Skeletal muscle cell (primary cell): ENCODE data around the gene ATAD3B.
A peak's percentile ranks its signal among the peaks of the same experiment; 100 is the strongest.

Source experiments
- DNase-seq: peaks from one replicate; pipeline ENCODE4 v3.0.0-alpha.2; 2010; ENCODE audit warnings: low read depth
- H3K4me3 ChIP-seq: 2 replicates; pipeline ENCODE4 v1.5.1; 2011; ENCODE audit warnings: low read depth, mild to moderate bottlenecking, control low read depth, low read length, moderate library complexity

The ATAD3B gene

DNA sequence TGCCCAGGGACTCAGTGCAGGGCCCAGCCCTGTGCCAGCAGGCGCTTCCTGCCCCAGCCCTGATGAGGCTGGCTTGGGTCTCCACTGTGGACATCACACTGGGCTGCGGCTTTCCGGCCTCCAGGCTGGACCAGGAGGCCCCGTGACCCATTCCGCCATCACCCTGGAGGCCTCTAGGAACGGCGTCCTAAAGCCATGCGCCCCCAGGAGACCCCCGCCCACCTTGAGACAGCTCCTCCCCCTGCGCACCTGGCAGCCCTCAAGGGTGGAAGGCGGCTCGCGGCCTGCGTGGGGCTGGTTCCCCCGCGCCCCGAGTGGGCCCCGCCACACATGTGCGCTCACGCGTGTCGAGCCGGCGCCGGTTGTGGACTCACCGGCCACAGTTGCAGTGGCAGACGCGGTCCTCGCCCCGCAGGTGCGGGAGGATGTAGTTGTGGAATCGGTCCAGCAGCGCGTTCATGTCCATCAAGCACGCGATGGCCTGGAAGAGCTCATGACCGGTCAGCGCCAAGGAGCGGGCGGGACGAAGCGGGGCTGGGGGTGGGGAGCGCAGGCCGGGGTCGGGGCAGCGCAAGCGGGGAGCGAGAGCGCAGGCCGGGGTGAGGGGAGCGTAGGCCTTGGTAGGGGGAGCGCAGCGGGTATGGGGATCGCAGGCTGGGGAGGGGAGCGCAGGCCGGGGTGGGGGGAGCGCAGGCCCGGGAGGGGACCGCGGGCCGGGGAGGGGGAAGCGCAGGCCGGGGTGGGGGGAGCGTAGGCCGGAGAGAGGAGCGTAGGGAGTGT is 67.9 kb downstream of the ATAD3B start:
- no peak for DNase-seq
- peak overlapping the region; percentile 56 for H3K4me3 ChIP-seq

DNA sequence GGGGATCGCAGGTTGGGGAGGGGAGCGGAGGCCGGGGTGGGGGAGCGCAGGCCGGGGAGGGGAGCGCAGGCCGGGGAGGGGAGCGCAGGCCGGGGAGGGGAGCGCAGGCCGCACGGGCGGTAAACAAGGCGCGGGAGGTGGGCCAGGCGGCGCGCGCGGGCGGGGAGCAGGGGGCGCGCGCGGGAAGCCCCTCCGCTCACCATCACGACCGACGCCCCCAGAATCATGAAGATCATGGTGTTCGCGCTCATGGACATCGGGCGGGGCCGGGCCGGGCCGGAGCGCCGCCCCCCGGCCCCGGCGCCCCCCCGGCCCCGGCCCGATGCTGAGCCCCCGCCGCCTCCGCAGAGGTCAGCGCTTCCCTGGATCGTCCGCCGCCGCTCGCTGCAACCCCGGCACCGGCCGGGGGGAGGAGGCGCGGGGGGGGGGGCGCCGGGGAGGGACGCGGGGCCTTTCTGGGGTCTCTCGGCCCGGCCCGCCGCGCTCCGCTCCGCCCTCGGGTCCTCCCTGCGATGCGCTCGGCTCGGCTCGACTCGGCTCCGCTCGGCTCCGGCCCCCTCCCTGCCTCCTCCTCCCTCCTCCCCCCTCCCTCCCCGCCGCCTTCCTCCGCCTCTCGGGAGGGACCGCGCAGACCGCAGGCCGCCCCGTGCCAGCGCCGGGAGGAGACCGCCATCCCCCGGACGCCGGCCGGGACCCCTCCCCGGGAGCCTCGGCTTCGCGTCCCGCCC is 68.7 kb downstream of the ATAD3B start, which contains the start of gene TMEM240:
Gene TMEM240, minus strand, starts transcription at position 535 of the 728 bp plus-strand sequence. Its CDS starts 278 bp downstream, at position 257.
- H3K4me3 ChIP-seq: peak within 1 kb of the TSS; percentile 56
- DNase-seq: peak; percentile 39

DNA sequence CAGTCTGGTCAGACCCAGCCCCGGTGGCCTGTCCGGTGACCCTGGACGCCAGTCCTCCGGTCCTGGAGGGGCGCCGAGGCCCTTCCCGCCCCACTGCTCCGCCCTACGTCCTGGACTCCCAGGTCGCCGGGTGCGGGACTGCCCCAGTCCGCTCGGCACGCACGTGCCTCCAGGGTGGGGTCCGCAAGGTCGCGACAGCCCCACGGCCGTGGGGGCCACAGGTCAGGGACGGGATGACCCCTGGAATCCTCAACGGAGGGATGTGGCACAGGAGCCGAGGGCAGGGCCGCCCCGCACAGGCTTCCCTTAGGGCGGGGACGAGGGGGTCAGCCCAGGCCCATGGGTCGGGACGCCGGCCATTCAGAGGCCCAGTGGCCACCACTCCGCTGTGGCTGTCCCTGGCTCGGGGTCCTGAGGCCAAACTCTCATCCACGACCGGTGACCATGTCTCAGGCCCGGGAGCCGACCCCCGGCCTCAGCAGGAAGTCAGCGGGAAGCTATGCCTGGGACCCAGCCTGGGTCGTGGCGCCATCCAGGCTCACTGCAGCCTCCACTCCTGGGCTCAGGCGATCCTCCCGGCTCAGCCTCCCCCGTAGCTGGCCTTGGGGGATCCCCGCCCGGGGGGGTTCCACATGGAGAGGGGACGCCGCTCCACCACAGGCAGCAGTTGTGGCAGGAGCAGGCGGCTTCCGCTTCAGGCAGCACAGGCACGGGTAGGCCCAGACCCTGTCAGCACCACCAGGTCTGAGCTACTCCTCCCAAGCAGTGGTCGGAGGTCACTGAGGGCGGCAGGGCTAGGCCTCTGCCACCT is 69.5 kb downstream of the ATAD3B start:
- DNase-seq: no peak
- peak overlapping the region; percentile 56 for H3K4me3 ChIP-seq

DNA sequence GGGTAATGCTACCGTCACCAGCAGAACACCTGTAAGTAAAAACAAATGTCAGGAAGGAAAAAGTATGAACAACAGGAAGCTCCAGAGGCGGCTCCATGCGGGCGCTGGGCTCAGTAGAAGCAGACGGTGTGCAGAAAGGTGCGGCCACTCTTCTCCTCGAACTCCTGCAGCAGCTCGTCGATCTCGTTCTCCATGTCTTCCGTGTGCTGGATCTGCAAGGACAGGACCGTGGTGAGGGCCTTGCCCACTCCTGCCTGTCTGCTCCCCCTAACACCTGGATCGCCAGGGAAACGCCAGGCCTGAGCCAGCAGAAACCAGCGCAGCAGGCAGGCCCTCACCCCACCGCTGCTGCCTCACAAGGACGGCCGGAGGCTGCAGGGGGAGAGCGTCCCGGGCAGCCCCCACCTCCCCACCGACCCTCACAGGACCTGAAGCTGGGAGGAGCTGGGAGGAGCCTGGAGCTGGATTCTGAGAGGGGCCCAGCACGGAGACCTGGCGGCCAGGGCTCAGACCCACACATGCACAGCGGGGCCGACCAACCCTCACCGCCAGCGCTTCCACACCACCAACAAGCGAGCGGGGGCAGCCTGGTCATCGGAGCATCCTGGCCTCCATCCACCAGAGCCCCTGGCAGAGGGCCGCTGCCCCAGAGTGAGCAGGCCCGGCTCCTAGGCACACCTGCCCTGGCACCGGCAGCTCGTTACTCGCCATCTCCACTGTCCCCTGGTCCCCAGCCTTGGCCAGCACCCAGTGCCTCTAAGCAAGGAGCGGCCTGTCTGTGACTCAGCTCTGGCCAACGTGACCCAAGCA is 70.6 kb downstream of the ATAD3B start:
- DNase-seq: no peak
- no peak overlapping the region for H3K4me3 ChIP-seq

DNA sequence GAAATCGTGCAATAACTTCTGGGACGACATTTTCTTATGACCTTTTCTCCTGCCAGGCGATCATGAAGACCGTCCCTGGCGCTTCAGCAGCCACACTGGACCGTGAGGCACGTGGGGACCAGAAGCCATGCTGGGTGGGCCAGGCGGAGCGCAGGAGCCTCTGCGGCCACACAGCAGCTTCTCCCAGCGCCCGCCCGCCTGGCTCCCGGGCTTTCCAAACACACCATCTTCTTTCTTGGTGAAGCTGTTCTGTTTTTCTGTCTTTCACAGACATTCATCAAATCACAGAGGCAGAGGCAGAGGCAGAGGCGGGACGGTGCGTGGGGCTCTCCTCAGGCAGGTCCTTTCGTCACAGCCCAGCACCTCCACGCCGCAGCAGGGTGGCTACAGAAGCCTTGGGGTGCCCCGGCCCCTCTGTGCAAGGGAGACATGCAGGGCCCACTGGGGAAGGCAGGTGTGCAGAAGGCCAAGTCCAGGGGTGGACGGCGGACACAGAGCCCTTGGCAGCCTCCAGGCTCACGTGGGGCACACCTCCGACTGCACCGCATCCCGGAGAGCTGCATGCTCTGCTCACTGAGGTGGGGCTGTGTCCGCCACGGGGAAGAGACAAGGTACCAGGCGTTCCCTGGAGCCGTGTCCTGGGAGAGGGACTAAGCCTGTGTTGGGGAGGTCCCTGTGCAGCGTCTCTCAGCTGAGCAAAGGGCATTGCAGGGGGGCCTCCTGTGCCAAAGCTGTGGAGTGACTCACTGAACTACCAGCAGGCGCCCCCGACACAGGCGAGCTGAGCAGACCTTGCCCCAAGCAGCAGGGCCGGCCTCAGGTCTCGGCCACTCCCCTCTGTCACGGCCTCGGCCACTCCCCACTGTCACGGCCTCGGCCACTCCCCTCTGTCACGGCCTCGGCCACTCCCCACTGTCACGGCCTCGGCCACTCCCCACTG is 71.5 kb downstream of the ATAD3B start:
- no peak for DNase-seq

DNA sequence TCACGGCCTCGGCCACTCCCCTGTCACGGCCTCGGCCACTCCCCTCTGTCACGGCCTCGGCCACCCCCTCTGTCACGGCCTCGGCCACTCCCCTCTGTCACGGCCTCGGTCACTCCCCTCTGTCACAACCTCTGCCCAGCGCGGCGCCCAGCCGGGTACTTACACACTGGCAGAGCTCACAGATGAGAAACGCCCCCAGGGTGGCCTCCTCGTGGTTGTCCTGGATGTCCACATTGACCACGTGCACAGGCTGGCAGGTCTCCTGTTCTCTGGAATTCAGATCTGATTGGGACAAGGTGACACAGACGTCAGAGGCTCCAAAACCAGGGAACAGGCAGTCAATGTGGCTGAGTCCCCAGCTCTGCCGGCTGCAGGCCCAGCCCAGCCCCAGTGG is 72.1 kb downstream of the ATAD3B start:
- DNase-seq: no peak
- H3K4me3 ChIP-seq: no peak overlapping the region

More for the DNA sequence above, 71.5 kb downstream of the ATAD3B start:
- H3K4me3 ChIP-seq: no peak overlapping the region

DNA sequence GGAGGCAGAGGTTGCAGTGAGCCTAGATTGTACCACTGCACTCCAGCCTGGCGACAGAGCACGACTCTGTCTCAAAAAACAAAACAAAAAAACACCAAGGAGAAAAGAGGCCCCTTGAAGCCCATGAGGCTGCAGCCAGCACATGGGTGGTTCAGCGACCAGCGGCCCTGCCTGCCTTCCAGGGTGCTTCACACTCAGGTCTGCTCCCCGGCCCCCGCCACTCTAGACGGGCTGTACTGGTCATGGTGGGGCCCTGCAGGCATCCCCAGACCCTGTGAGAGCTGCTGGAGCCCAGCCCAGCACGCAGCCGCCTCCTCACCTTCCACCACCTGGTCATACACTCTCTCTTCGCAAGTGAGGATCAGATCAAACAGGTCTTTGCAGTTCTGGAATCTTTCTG is 73.0 kb downstream of the ATAD3B start:
- no peak for DNase-seq
- H3K4me3 ChIP-seq: no peak overlapping the region
